Smooth muscle cell (in vitro differentiated cells): ENCODE results near the gene LLGL2. TPM values are rescaled to one million over a fixed set of nuclear protein-coding genes. Genes with fewer than 3 reads are reported as not detected.
"Not testable (repeated sequence)": the region's sequence is repeated elsewhere in the genome, so short reads cannot be mapped to it uniquely, and the experiment has no call there.

Experiments
- DNase-seq: peaks from one replicate; lab custom pipeline; 2025; ENCODE audit not compliant: unreplicated experiment; lab: John Stamatoyannopoulos, UW
- H2AFZ ChIP-seq: fragments of 200-600 bp; sonication (generic); 2 replicates; pipeline ENCODE4 v1.6.0; 2016; ENCODE audit warnings: antibody characterized with exemption, low read depth, mild to moderate bottlenecking
- H3F3A ChIP-seq: fragments of 200-600 bp; sonication (generic); 2 replicates; pipeline ENCODE4 v1.6.0; 2017; ENCODE audit warnings: antibody characterized with exemption, low read depth
- H3K27ac ChIP-seq: fragments of 200-600 bp; sonication (generic); 2 replicates; pipeline ENCODE4 v1.5.1; 2016; ENCODE audit warnings: low read depth, mild to moderate bottlenecking
- H3K27me3 ChIP-seq: fragments of 200-600 bp; sonication (generic); 2 replicates; pipeline ENCODE4 v1.6.1; 2016; ENCODE audit warnings: low read depth, mild to moderate bottlenecking
- H3K36me3 ChIP-seq: fragments of 200-600 bp; sonication (generic); 2 replicates; pipeline ENCODE4 v1.5.1; 2016; ENCODE audit warnings: low read depth
- H3K4me1 ChIP-seq: fragments of 200-600 bp; sonication (generic); 2 replicates; pipeline ENCODE4 v1.5.1; 2016; ENCODE audit warnings: low read depth
- H3K4me2 ChIP-seq: fragments of 200-600 bp; sonication (generic); 2 replicates; pipeline ENCODE4 v1.6.0; 2016; ENCODE audit warnings: mild to moderate bottlenecking
- H3K4me3 ChIP-seq: fragments of 200-600 bp; sonication (generic); 2 replicates; pipeline ENCODE4 v1.5.1; 2016; ENCODE audit warnings: mild to moderate bottlenecking
- H3K79me2 ChIP-seq: fragments of 200-600 bp; sonication (generic); 2 replicates; pipeline ENCODE4 v1.6.0; 2016; ENCODE audit warnings: low read depth, mild to moderate bottlenecking
- H3K9ac ChIP-seq: fragments of 200-600 bp; sonication (generic); 2 replicates; pipeline ENCODE4 v1.6.0; 2016; ENCODE audit warnings: low read depth
- H3K9me3 ChIP-seq: fragments of 200-600 bp; sonication (generic); replicated peaks from 2 replicates; pipeline ENCODE4 v1.5.1; 2016; ENCODE audit warnings: low read depth
- H4K20me1 ChIP-seq: fragments of 200-600 bp; sonication (generic); 2 replicates; pipeline ENCODE4 v1.6.0; 2016; ENCODE audit warnings: low read depth
- CTCF ChIP-seq: fragments of 200-600 bp; sonication (generic); IDR thresholded peaks from 2 replicates; pipeline ENCODE4 v1.5.1; 2017; ENCODE audit warnings: borderline replicate concordance, mild to moderate bottlenecking, antibody characterized with exemption; ENCODE audit not compliant: insufficient read depth, poor library complexity, severe bottlenecking
- WGBS: methylation state at CpG from one replicate; pipeline ENCODE4 v1.1.7; 2016; ENCODE audit warnings: low lambda C conversion rate; 5-methylcytosine and 5-hydroxymethylcytosine counted together
- polyA plus RNA-seq: library from polyadenylated mRNA; unstranded; fragments of >200 nt; fragmentation: Nextera tagmentation; extraction: Ambion mirVana; gene quantifications from 2 replicates; pipeline ENCODE4 v1.2.1, GENCODE V29; 2016
- total RNA-seq: library from RNA; depleted of rRNA; stranded (reverse); fragments of >200 nt; gene quantifications from 2 replicates; pipeline ENCODE4 v1.2.3, GENCODE V29; 2014

LLGL2 gene
- total and polyA plus RNA-seq, 2 experiments from 2014 or later = 9.9 to 12.7 TPM

DNA sequence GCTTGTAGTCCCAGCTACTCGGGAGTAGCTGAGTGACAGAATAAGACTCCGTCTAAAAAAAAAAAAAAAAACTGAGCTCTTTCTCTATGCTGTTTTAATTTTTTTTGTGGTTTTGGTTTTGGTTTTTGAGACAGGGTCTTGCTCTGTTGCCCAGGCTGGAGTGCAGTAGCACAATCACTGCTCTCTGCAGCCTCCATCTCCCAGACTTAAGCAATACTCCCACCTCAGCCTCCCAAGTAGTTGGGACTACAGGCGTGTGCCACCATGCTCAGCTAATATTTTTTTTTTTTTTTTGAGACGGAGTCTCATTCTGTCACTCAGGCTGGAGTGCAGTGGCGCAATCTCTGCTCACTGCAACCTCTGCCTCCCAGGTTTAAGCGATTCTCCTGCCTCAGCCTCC lies 57.7 kb downstream of the LLGL2 start:
- H4K20me1 ChIP-seq, H3K27me3 ChIP-seq, H3K4me2 ChIP-seq, H3F3A ChIP-seq, H3K4me1 ChIP-seq, H3K79me2 ChIP-seq, H3K27ac ChIP-seq, H3K9ac ChIP-seq, H3K9me3 ChIP-seq, H3K4me3 ChIP-seq, H2AFZ ChIP-seq, H3K36me3 ChIP-seq, DNase-seq: not testable (repeated sequence)
- WGBS = 96% methylated on average over 6 of the region's 6 CpGs

- no peak for DNase-seq
Measured at GRCh38 chr17:75584849-75585175, 59.3 kb downstream of the LLGL2 start.

GRCh38 chr17:75587675-75588595 lies 62.4 kb downstream of the LLGL2 start, which contains the start of gene MYO15B:
MYO15B (plus strand) TSS chr17:75587800; CDS start chr17:75588058, 258 bp downstream.
- peak; percentile 36 for DNase-seq
- H3K36me3 ChIP-seq = no peaks in the 10 kb centered on the region
- no peak within 1 kb of the TSS for H3K9ac ChIP-seq
- no peaks in the 10 kb centered on the region for H3K79me2 ChIP-seq
- peaks cover 5% of the 10 kb centered on the region for H3F3A ChIP-seq
- no peaks in the 10 kb centered on the region for H3K27me3 ChIP-seq
- TF ChIP-seq CTCF = peak; percentile 25
- no peaks in the 10 kb centered on the region for H3K9me3 ChIP-seq
- H3K27ac ChIP-seq = no peak within 1 kb of the TSS
- peak within 1 kb of the TSS; percentile 83 for H2AFZ ChIP-seq
- peak within 1 kb of the TSS; percentile 95 for H3K4me2 ChIP-seq
- WGBS = 8% methylated on average over 60 of the region's 82 CpGs
- H3K4me3 ChIP-seq = peak within 1 kb of the TSS; percentile 60
- no peaks in the 10 kb centered on the region for H3K4me1 ChIP-seq
- H4K20me1 ChIP-seq = no peaks in the 10 kb centered on the region

More at GRCh38 chr17:75584849-75585175, 59.3 kb downstream of the LLGL2 start:
- no peaks in the 10 kb centered on the region for H4K20me1 ChIP-seq
- no peak for TF ChIP-seq CTCF
- H3K4me2 ChIP-seq = no peak overlapping the region
- H3K27me3 ChIP-seq = no peaks in the 10 kb centered on the region
- no peaks in the 10 kb centered on the region for H3K36me3 ChIP-seq
- H3K4me3 ChIP-seq = no peak overlapping the region
- H3K9ac ChIP-seq = no peak overlapping the region
- H2AFZ ChIP-seq = no peak overlapping the region
- no peaks in the 10 kb centered on the region for H3K9me3 ChIP-seq
- no peak overlapping the region for H3K27ac ChIP-seq
- WGBS = 92% methylated on average over 7 of the region's 7 CpGs
- peaks cover 5% of the 10 kb centered on the region for H3F3A ChIP-seq
- H3K4me1 ChIP-seq = no peaks in the 10 kb centered on the region
- no peaks in the 10 kb centered on the region for H3K79me2 ChIP-seq

DNA sequence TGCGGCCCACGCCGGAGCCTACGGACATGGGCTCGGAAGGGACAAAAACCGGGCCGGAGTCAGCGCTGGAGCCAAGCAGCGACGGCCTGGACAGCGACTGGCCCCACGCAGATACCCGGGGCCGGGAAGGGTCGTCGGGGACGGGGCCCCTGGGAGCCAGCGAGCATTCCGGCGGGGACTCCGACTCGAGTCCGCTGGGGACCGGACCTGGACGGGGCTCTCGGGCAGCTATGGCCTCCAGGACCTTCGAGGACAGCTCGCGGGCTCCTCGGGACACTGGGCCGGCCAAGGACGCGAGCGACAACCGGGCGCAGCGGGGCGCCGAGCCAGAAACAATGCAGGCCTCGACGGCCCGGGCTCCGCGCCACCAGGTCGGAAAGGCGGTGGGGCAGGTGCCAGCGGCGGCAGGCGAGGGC lies 63.1 kb downstream of the LLGL2 start:
- TF ChIP-seq CTCF = no peak

More for the DNA sequence above, 63.1 kb downstream of the LLGL2 start:
- Histone ChIP-seq H3K79me2 (no peaks in the 10 kb centered on the region), H3K9ac (no peak overlapping the region), H3F3A (peaks cover 5% of the 10 kb centered on the region), H3K4me3 (peak overlapping the region; percentile 60), H3K4me2 (peak overlapping the region; percentile 95), H3K9me3 (no peaks in the 10 kb centered on the region), H3K4me1 (no peaks in the 10 kb centered on the region), H3K27ac (no peak overlapping the region), H3K27me3 (no peaks in the 10 kb centered on the region), H2AFZ (peak overlapping the region; percentile 83), H4K20me1 (no peaks in the 10 kb centered on the region), H3K36me3 (no peaks in the 10 kb centered on the region)
- no peak for DNase-seq
- 14% methylated on average over 49 of the region's 49 CpGs for WGBS
